Activated gamma-delta T cell treated with Interleukin-2 at 50 U/mL for 16 hours (primary cell): Measurements from ENCODE around the gene TBL1X.

Experiments
- DNase-seq: peaks from one replicate; pipeline ENCODE4 v3.0.0-alpha.2; 2020

Gene TBL1X

GRCh38 chrX:9538544-9539045 lies 73.7 kb downstream of the TBL1X start:
- DNase-seq: no peak

- no peak for DNase-seq
These were observed 74.9 kb downstream of the TBL1X start for GRCh38 chrX:9539605-9540387.

GRCh38 chrX:9542106-9542760 lies 77.4 kb downstream of the TBL1X start:
- no peak for DNase-seq

- DNase-seq: no peak
These were observed 77.9 kb downstream of the TBL1X start for GRCh38 chrX:9542761-9543111.

GRCh38 chrX:9555354-9555753 lies 90.5 kb downstream of the TBL1X start:
- no peak for DNase-seq

- DNase-seq: no peak
These were observed 92.2 kb downstream of the TBL1X start for GRCh38 chrX:9557091-9557490.

GRCh38 chrX:9557521-9557920 lies 92.7 kb downstream of the TBL1X start:
- no peak for DNase-seq

GRCh38 chrX:9558615-9559014 lies 93.8 kb downstream of the TBL1X start:
- no peak for DNase-seq

GRCh38 chrX:9560219-9560618 lies 95.4 kb downstream of the TBL1X start:
- DNase-seq: no peak

- DNase-seq: no peak
These were observed 96.3 kb downstream of the TBL1X start for GRCh38 chrX:9561199-9561598.

- DNase-seq: no peak
These were observed 98.0 kb downstream of the TBL1X start for GRCh38 chrX:9562851-9563250.

- DNase-seq: no peak
These were observed 101.3 kb downstream of the TBL1X start for GRCh38 chrX:9566150-9566621.

- no peak for DNase-seq
These were observed 105.0 kb downstream of the TBL1X start for GRCh38 chrX:9569876-9570301.

- no peak for DNase-seq
These were observed 108.6 kb downstream of the TBL1X start for GRCh38 chrX:9573282-9574106.

GRCh38 chrX:9576059-9576458 lies 111.2 kb downstream of the TBL1X start:
- DNase-seq: no peak

GRCh38 chrX:9577555-9577954 lies 112.7 kb downstream of the TBL1X start:
- no peak for DNase-seq

GRCh38 chrX:9578083-9578779 lies 113.4 kb downstream of the TBL1X start:
- DNase-seq: no peak

GRCh38 chrX:9581771-9582385 lies 117.0 kb downstream of the TBL1X start:
- DNase-seq: no peak

- no peak for DNase-seq
These were observed 118.1 kb downstream of the TBL1X start for GRCh38 chrX:9582956-9583355.

- DNase-seq: no peak
These were observed 122.1 kb downstream of the TBL1X start for GRCh38 chrX:9586992-9587392.

GRCh38 chrX:9587642-9588041 lies 122.8 kb downstream of the TBL1X start:
- no peak for DNase-seq

GRCh38 chrX:9591496-9591895 lies 126.6 kb downstream of the TBL1X start:
- no peak for DNase-seq
